ENCODE data around the gene NTSR1. TPM values are rescaled to one million over a fixed set of nuclear protein-coding genes. Genes with fewer than 3 reads are reported as not detected.

The NTSR1 gene
- total and polyA plus RNA-seq, 8 donors = 0.06 to 15.9 (median 0.28) TPM; not detected in 5

DNA sequence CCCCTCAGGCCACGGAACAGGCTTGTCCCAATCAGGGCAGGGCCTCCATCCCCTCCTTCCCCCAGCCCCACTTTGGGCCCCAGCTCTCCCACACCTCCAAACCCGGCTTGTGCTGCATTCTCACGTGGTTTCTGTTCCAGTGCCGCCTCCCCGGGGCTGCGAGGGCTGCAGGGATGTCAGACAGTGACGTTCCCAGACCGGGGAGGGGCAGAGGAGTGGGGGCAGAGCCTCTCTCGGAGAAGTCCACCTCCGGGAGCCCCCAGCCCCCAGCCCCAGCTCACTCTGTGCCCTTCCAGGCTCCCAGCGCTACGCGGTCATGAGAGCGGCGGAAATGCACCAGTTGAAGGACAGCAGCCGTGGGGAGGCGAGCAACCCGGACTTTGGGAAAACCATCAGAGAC lies 47.9 kb upstream of the NTSR1 start:
- H3K4me3 ChIP-seq = no peak overlapping the region
- H3K4me1 ChIP-seq = peaks cover 0 to 13% (median 8%) of the 10 kb centered on the region in 4 donors
- H3K27me3 ChIP-seq = peaks cover 0 to 4% (median 0%) of the 10 kb centered on the region in 3 donors
- H3K36me3 ChIP-seq = peaks cover 0 to 56% (median 43%) of the 10 kb centered on the region in 4 donors
- intact Hi-C loops (cut with DNase I; ENCODE audit: low total_unique reads) = no loop called here
- TF ChIP-seq POLR2AphosphoS5 (IDR thresholded peaks at IDR 0.05) = no peak
- TF ChIP-seq POLR2A (IDR thresholded peaks at IDR 0.05) = no peak
- 74 to 90% (median 87%) methylated on average over 17 to 18 of the region's 18 CpGs for WGBS, 5 donors
- no peak overlapping the region for H3K27ac ChIP-seq
- no peak for DNase-seq
- no peaks in the 10 kb centered on the region for H3K9me3 ChIP-seq

DNA sequence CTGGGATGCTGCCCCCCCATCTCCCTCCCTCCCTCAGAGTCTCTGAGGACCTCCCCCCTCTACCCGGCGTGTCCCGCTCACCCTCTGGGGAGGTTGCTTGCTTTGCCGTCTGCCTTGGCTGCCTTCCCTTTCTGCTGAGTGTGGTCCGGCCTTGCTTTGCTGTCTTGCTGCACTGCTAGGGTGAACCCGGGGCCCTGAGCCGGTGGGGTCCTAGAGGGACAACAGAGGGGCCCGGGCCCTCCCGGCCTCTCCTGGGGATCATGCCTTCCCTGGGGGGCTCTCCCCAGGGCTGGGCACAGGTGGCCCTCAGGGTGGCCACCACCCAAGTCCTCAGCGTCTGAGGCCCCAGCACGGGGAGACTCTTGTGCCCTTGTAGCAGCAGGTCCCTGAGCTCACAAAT lies 47.0 kb upstream of the NTSR1 start:
- TF ChIP-seq EP300 (IDR thresholded peaks at IDR 0.05) = no peak
- TF ChIP-seq POLR2AphosphoS5 (IDR thresholded peaks at IDR 0.05) = no peak
- TF ChIP-seq POLR2A (IDR thresholded peaks at IDR 0.05) = no peak
- TF ChIP-seq, protein P1, sequence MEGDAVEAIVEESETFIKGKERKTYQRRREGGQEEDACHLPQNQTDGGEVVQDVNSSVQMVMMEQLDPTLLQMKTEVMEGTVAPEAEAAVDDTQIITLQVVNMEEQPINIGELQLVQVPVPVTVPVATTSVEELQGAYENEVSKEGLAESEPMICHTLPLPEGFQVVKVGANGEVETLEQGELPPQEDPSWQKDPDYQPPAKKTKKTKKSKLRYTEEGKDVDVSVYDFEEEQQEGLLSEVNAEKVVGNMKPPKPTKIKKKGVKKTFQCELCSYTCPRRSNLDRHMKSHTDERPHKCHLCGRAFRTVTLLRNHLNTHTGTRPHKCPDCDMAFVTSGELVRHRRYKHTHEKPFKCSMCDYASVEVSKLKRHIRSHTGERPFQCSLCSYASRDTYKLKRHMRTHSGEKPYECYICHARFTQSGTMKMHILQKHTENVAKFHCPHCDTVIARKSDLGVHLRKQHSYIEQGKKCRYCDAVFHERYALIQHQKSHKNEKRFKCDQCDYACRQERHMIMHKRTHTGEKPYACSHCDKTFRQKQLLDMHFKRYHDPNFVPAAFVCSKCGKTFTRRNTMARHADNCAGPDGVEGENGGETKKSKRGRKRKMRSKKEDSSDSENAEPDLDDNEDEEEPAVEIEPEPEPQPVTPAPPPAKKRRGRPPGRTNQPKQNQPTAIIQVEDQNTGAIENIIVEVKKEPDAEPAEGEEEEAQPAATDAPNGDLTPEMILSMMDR (IDR thresholded peaks at IDR 0.05) = no peak
- no peak for DNase-seq
- H3K4me3 ChIP-seq = no peak overlapping the region
- H3K4me1 ChIP-seq = peaks cover 6 to 19% (median 15%) of the 10 kb centered on the region in 4 donors
- WGBS, 5 donors = 66 to 87% (median 80%) methylated on average over 7 to 11 of the region's 11 CpGs
- H3K9me3 ChIP-seq = no peaks in the 10 kb centered on the region
- H3K27me3 ChIP-seq = peaks cover 0 to 4% (median 0%) of the 10 kb centered on the region in 3 donors
- peaks cover 0 to 52% (median 37%) of the 10 kb centered on the region in 4 donors for H3K36me3 ChIP-seq
- peak overlapping the region in 2 of 5 donors; percentile 26 to 43 for H3K27ac ChIP-seq
- intact Hi-C loops (cut with DNase I; ENCODE audit: low total_unique reads) = no loop called here

DNA sequence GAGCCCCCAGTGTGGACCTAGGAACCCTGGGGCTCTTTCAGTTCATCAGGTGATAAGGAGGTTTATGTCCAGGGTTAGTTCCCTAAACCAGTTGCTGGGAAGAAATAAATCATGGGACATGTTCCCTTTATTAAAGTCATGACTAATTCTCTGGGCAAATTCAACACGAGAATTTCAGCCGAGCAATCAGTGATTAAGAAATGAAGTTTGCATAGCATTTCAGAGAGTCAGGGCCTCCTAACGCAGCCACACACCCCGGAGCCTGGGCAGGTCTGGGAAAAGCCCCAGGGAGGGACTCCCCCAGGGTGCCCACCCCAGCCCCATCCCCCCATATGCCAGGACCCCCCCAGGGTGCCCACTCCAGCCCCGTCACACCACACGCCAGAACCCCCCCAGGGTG lies 46.2 kb upstream of the NTSR1 start:
- no peaks in the 10 kb centered on the region for H3K9me3 ChIP-seq
- H3K36me3 ChIP-seq = peaks cover 0 to 45% (median 31%) of the 10 kb centered on the region in 4 donors
- H3K27me3 ChIP-seq = peaks cover 0 to 4% (median 0%) of the 10 kb centered on the region in 3 donors
- DNase-seq = peak in 1 of 2 donors; percentile 61
- no peak for TF ChIP-seq POLR2A (IDR thresholded peaks at IDR 0.05)
- no peak for TF ChIP-seq EP300 (IDR thresholded peaks at IDR 0.05)
- TF ChIP-seq, protein P1 (IDR thresholded peaks at IDR 0.05) = no peak
- 52 to 59% (median 53%) methylated on average over 4 to 6 of the region's 6 CpGs for WGBS, 5 donors
- peaks cover 13 to 27% (median 22%) of the 10 kb centered on the region in 4 donors for H3K4me1 ChIP-seq
- H3K4me3 ChIP-seq = no peak overlapping the region
- intact Hi-C loops (cut with DNase I; ENCODE audit: low total_unique reads) = no loop called here
- H3K27ac ChIP-seq = peak overlapping the region in 4 of 5 donors; percentile 9 to 43 (median 18)

DNA sequence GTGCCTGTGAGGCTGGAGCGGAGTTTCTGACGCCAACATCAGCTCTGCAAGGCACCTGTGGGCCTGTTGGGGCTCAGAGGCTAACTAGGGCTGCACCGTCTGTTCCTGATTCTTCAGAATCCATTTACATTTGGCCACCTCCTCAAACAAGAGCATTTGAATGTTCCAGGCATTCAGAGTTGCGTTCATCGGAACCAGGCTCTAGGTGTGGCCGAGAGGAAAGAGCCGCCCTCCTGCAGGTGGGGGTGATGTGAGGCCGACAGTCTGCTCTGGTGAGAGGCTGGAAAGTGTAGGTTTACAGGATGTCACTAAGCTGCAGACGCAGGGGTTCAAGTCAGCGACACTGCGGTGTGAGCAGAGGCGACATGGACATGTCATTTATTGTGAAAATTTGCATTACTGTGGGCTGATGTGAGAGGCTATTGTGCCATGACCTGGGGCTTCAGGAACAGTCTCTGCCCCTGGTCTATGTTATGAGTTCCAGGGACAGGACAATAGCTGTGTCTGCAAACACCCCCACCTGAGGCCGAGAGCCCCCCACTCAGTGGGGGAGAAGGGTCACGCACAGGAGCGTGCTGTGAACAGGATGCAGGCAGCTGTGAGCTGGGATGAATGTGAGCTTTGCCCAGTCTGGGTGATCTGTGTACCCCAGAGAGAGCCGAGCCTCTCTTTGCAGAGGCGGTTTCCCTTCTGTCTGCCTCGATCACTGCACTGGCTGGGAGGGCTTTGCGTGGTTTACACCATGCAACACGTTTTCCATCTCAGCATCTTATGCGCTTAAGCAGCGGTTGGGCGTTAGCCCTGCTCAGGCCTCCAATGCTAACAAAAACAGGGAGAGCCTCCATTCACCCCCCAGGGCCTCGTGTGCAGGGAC lies 45.3 kb upstream of the NTSR1 start:
- TF ChIP-seq, protein P1 (IDR thresholded peaks at IDR 0.05) = no peak
- TF ChIP-seq POLR2AphosphoS5 (IDR thresholded peaks at IDR 0.05) (no peak), POLR2A (IDR thresholded peaks at IDR 0.05) (no peak)
- 74 to 84% (median 75%) methylated on average over 24 of the region's 24 CpGs for WGBS, 5 donors
- H3K4me3 ChIP-seq = no peak overlapping the region
- peak overlapping the region in 2 of 5 donors; percentile 26 to 43 for H3K27ac ChIP-seq
- H3K36me3 ChIP-seq = peaks cover 0 to 39% (median 27%) of the 10 kb centered on the region in 4 donors
- DNase-seq = peak in 1 of 2 donors; percentile 56
- peaks cover 0 to 4% (median 0%) of the 10 kb centered on the region in 3 donors for H3K27me3 ChIP-seq
- intact Hi-C loops (cut with DNase I; ENCODE audit: low total_unique reads) = no loop called here
- H3K9me3 ChIP-seq = no peaks in the 10 kb centered on the region
- H3K4me1 ChIP-seq = peaks cover 13 to 37% (median 25%) of the 10 kb centered on the region in 4 donors
